Measurements from ENCODE around the gene MCRS1.
"Not testable (repeated sequence)": the region's sequence is repeated elsewhere in the genome, so short reads cannot be mapped to it uniquely, and the experiment has no call there.

MCRS1 gene, protein sequence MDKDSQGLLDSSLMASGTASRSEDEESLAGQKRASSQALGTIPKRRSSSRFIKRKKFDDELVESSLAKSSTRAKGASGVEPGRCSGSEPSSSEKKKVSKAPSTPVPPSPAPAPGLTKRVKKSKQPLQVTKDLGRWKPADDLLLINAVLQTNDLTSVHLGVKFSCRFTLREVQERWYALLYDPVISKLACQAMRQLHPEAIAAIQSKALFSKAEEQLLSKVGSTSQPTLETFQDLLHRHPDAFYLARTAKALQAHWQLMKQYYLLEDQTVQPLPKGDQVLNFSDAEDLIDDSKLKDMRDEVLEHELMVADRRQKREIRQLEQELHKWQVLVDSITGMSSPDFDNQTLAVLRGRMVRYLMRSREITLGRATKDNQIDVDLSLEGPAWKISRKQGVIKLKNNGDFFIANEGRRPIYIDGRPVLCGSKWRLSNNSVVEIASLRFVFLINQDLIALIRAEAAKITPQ

DNA sequence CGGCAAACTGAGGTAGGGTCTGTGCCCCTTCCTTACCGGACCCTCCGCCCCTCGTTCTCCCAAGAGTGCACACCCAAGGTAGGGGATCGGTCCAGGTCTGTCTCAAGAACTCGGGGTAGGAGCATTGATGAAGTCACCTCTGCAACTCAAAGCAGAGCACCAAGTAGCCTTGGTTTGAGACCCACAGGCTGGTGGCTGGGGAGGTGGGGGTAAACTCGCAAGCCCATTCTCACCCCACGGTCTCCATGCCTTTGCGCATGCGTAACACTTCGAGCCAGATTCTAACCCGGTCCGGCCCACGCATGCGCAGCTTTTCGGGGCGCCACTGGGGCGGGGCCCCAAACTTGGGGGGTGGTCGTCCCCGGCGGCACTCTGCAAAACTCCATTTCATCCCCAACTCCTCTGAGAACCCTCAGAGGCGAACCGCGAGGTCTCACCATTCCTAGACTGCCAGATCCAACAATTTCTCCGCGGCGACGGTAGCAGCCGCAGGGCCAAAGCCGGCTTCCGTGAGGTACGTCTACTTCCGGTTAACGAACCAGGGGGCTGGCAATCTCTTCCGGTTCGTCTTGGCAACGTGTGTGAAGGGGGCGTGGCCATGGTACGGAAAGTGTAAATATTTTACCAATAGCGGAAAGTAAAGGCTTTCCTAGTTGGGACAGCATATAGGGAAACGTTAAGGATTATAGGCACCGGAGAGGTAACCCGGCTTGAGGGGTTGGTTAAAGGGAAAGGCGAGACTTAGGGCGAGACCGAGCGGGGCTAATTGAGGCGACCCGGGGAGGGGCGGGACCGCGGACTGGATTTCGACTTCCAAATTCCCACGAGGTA is at the start of gene MCRS1:
MCRS1 (minus strand) TSS at position 532 of the 831 bp plus-strand sequence. CDS start 1,411 bp downstream, outside the sequence.
- DNase-seq (ENCODE audit: low read depth), result peak; percentile 90
- peak within 1 kb of the TSS; percentile 100 for H3K4me3 ChIP-seq (ENCODE audit: low read length)
- TF ChIP-seq, protein P1, sequence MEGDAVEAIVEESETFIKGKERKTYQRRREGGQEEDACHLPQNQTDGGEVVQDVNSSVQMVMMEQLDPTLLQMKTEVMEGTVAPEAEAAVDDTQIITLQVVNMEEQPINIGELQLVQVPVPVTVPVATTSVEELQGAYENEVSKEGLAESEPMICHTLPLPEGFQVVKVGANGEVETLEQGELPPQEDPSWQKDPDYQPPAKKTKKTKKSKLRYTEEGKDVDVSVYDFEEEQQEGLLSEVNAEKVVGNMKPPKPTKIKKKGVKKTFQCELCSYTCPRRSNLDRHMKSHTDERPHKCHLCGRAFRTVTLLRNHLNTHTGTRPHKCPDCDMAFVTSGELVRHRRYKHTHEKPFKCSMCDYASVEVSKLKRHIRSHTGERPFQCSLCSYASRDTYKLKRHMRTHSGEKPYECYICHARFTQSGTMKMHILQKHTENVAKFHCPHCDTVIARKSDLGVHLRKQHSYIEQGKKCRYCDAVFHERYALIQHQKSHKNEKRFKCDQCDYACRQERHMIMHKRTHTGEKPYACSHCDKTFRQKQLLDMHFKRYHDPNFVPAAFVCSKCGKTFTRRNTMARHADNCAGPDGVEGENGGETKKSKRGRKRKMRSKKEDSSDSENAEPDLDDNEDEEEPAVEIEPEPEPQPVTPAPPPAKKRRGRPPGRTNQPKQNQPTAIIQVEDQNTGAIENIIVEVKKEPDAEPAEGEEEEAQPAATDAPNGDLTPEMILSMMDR (conservative IDR thresholded peaks at IDR 0.05; ENCODE audit: low read length), result no peak

GRCh38 chr12:49616533-49617219 is 48.7 kb upstream of the MCRS1 start:
- H3K4me3 ChIP-seq (ENCODE audit: low read length), result no peak overlapping the region
- DNase-seq (ENCODE audit: low read depth), result no peak
- TF ChIP-seq, protein P1 (conservative IDR thresholded peaks at IDR 0.05; ENCODE audit: low read length), result no peak

DNA sequence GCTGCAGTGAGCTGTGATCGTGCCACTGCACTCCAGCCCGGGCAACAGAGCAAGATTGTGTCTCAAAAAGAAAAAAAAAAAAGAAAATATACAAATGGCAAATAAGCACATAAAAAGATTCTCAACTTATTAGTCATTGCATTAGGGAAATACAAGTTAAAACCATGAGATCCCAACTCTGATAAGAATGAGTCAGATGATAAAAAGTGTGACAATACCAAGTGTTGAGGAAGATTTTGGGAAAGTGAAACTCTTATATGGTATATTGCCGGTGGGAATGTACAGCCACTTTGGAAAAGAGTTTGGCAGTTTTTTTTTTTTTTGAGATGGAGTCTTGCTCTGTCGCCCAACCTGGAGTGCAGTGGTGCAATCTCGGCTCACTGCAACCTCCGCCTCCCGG is 47.8 kb upstream of the MCRS1 start:
- peak; percentile 27 for DNase-seq (ENCODE audit: low read depth)
- TF ChIP-seq, protein P1 (conservative IDR thresholded peaks at IDR 0.05; ENCODE audit: low read length), result no peak
- no peak overlapping the region for H3K4me3 ChIP-seq (ENCODE audit: low read length)

DNA sequence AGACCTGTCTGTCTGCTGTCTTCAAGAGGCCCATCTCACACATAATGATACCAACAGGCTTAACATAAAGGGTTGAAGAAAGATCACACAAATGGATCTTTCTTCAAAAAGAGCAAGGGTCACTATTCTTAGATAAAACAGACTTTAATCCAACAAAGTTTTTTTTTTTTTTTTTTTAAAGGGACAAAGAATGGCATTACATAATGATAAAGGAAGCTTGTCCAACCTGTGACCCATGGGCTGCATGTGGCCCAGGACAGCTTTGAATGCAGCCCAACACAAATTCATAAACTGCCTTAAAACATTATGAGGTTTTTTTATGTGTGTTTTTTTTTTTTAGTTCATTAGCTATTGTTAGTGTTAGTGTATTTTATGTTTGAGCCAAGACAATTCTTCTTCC is 44.3 kb upstream of the MCRS1 start:
- TF ChIP-seq, protein P1 (conservative IDR thresholded peaks at IDR 0.05; ENCODE audit: low read length), result no peak
- DNase-seq (ENCODE audit: low read depth), result no peak
- H3K4me3 ChIP-seq (ENCODE audit: low read length), result no peak overlapping the region

GRCh38 chr12:49610785-49611184 is 42.8 kb upstream of the MCRS1 start:
- DNase-seq (ENCODE audit: low read depth); H3K4me3 ChIP-seq (ENCODE audit: low read length): not testable (repeated sequence)

DNA sequence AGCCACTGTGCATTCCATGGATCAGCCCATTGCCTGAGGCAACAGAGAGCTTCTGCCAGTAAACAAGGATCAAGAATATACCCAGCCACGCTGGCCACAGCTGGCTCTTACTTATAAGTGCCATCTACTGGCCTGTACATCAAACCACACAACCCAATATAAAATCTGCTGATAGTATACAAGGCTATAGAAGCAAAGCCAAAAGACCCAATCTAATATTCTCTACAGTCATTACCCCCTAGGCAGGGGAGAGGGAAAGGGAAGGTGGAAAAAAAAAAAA is 41.9 kb upstream of the MCRS1 start:
- TF ChIP-seq, protein P1 (conservative IDR thresholded peaks at IDR 0.05; ENCODE audit: low read length), result no peak
- no peak overlapping the region for H3K4me3 ChIP-seq (ENCODE audit: low read length)
- DNase-seq (ENCODE audit: low read depth), result no peak

Data from AG10803 (cell line).